WERI-Rb-1 (cell line): ENCODE results near the gene PTPN14.

Source experiments
- DNase-seq: peaks from one replicate; pipeline ENCODE4 v3.0.0-alpha.2; 2020
- H3K27ac ChIP-seq: fragments of 250-450 bp; sonication (Bioruptor Pico); 2 replicates; pipeline ENCODE4 v1.5.1; 2020; ENCODE audit warnings: mild to moderate bottlenecking, moderate library complexity
- H3K27me3 ChIP-seq: fragments of 250-450 bp; sonication (Bioruptor Pico); 2 replicates; pipeline ENCODE4 v1.5.1; 2021; ENCODE audit warnings: mild to moderate bottlenecking, low read depth, moderate library complexity; ENCODE audit not compliant: insufficient read depth, severe bottlenecking
- H3K36me3 ChIP-seq: fragments of 250-450 bp; sonication (Bioruptor Pico); 2 replicates; pipeline ENCODE4 v1.5.1; 2020; ENCODE audit warnings: mild to moderate bottlenecking, moderate library complexity
- H3K4me3 ChIP-seq: 2 replicates; pipeline ENCODE4 v1.5.1; 2011; ENCODE audit warnings: low read depth, mild to moderate bottlenecking, control low read depth, low read length
- H3K9me3 ChIP-seq: fragments of 250-450 bp; sonication (Bioruptor Pico); 2 replicates; pipeline ENCODE4 v1.5.1; 2021; ENCODE audit warnings: mild to moderate bottlenecking, moderate library complexity; ENCODE audit not compliant: severe bottlenecking
- TF ChIP-seq, protein P1 (sequence below): IDR thresholded peaks from 2 replicates; pipeline ENCODE4 v1.5.1; 2011; ENCODE audit warnings: low read depth, mild to moderate bottlenecking, control low read depth, inconsistent platforms, low read length

The PTPN14 gene

DNA sequence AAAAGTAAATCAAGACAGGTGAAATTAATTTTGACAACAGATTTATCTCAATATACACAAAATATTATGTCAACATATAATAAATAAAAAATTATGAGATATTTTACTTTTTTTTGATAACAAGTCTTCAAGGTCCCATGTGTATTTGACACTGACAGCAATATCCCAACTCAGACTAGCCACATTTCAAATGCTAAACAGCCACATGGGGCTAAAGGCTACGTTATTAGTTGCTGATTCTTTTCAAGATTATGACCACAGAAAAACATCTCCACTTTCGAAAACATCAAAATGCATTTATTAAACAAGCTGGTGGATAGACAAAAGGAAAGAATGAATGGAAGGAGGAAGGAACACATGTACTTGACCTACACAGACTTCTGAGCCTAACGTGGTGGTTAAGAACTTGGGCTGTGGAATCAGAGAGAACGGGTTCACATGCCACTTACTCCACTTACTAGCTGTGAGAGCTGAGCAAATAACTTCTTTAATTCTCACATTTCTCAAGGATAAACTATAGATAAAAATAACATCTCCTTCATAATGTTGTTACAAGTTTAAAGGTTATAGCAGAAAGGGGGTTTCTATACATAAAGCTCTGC lies 13.4 kb downstream of the PTPN14 start:
- no peak for DNase-seq
- TF ChIP-seq, protein P1, sequence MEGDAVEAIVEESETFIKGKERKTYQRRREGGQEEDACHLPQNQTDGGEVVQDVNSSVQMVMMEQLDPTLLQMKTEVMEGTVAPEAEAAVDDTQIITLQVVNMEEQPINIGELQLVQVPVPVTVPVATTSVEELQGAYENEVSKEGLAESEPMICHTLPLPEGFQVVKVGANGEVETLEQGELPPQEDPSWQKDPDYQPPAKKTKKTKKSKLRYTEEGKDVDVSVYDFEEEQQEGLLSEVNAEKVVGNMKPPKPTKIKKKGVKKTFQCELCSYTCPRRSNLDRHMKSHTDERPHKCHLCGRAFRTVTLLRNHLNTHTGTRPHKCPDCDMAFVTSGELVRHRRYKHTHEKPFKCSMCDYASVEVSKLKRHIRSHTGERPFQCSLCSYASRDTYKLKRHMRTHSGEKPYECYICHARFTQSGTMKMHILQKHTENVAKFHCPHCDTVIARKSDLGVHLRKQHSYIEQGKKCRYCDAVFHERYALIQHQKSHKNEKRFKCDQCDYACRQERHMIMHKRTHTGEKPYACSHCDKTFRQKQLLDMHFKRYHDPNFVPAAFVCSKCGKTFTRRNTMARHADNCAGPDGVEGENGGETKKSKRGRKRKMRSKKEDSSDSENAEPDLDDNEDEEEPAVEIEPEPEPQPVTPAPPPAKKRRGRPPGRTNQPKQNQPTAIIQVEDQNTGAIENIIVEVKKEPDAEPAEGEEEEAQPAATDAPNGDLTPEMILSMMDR, result no peak
- Histone ChIP-seq H3K9me3 (no peaks in the 10 kb centered on the region), H3K27me3 (no peaks in the 10 kb centered on the region), H3K4me3 (no peak overlapping the region), H3K27ac (no peak overlapping the region), H3K36me3 (no peaks in the 10 kb centered on the region)

DNA sequence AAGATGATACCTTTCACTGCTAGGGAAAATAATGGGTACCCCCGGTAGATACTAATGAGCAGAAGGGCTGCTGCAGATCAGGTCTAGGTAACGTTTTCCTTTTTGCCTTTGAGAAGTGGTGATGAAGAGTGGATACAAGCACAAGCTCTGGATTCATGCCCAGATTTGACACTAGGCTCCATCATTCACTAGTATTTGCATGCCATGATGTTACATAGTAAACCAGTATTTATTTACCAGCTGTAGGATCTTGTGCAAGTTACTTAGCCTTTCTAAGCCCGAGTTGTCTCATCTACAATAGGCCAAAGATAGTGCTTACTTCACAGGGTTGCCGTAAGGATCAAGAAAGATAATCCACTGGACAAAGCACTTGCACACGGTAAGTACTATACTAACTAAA lies 14.2 kb downstream of the PTPN14 start:
- Histone ChIP-seq H3K36me3 (no peaks in the 10 kb centered on the region), H3K27me3 (no peaks in the 10 kb centered on the region), H3K4me3 (no peak overlapping the region), H3K9me3 (no peaks in the 10 kb centered on the region), H3K27ac (no peak overlapping the region)
- TF ChIP-seq, protein P1, result no peak
- DNase-seq, result no peak

GRCh38 chr1:214532070-214532469 lies 19.3 kb downstream of the PTPN14 start:
- DNase-seq, result no peak
- TF ChIP-seq, protein P1, result no peak
- Histone ChIP-seq H3K36me3 (no peaks in the 10 kb centered on the region), H3K9me3 (no peaks in the 10 kb centered on the region), H3K27ac (no peak overlapping the region), H3K4me3 (no peak overlapping the region), H3K27me3 (no peaks in the 10 kb centered on the region)

DNA sequence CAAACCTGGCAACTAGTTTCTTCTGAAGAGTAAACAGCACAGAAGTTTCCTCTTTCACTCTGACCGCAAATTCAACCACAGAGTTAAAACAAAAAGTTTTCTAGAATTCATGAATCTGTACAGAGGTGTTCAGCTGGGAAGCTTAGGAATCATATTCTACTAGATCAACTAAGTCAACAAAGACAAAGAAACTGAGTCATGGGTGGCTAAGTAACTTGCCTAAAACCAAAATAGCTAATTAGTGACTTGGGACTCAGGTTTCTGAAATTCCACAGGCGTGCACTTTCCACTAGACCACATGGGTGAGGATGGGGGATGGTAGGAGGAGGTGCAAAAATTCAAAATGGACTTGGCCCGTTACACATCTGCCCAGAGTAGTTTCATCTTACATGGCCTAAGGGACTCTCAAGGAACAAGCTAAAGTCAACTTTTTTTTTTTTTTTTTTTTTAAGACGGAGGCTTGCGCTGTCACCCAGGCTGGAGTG lies 25.8 kb downstream of the PTPN14 start:
- no peaks in the 10 kb centered on the region for H3K27me3 ChIP-seq
- DNase-seq, result no peak
- TF ChIP-seq, protein P1, result no peak
- no peak overlapping the region for H3K4me3 ChIP-seq
- no peaks in the 10 kb centered on the region for H3K36me3 ChIP-seq
- no peaks in the 10 kb centered on the region for H3K9me3 ChIP-seq
- no peak overlapping the region for H3K27ac ChIP-seq

GRCh38 chr1:214524824-214525223 lies 26.6 kb downstream of the PTPN14 start:
- no peak overlapping the region for H3K4me3 ChIP-seq
- H3K36me3 ChIP-seq, result no peaks in the 10 kb centered on the region
- H3K9me3 ChIP-seq, result no peaks in the 10 kb centered on the region
- H3K27me3 ChIP-seq, result no peaks in the 10 kb centered on the region
- DNase-seq, result no peak
- no peak overlapping the region for H3K27ac ChIP-seq
- TF ChIP-seq, protein P1, result no peak
